Measurements from ENCODE around the gene METRN.

DNA sequence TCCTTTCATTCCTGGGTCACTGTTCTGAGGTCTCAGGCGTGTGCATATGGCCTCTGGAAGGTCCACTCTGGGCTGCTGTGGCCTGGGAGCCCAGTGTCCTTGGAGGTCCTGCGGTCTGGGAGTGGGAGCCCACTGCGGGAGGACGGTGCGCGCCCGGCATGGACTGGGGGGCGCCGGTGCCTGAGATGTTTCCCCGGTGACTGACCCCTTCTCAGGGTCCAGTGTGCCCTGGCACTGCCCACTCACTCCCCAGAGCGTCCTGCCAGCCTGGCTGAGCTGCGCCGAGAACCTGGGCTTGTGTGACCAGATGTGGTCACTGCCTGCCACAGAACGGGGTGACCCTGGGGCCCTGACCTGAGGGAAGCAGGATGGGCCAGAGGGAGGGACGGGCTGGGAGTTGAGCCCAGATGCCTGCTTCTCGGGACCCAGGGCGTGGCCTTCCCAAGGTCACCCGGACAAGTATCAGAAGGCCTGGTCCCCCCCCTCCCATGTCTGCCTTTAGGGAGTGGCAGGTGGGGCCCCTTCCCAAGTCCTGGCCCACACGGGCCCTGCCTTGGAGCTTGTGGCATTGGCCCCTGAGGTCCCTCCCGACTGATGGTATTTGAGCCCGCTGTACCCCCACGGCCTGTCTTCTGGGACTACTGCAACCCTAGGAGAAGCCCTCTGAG, 40.6 kb upstream of the METRN start:
- TF ChIP-seq SP1 (IDR thresholded peaks at IDR 0.05) (no peak), ELF4 (IDR thresholded peaks at IDR 0.05) (no peak), ARNT (IDR thresholded peaks at IDR 0.05) (no peak), FOXA1 (IDR thresholded peaks at IDR 0.05) (no peak), SUZ12 (IDR thresholded peaks at IDR 0.05) (no peak), CTBP1 (IDR thresholded peaks at IDR 0.05; ENCODE audit: borderline replicate concordance) (no peak), BHLHE40 (IDR thresholded peaks at IDR 0.05; ENCODE audit: borderline replicate concordance) (no peak), TARDBP (IDR thresholded peaks at IDR 0.05) (no peak), FOXM1 (IDR thresholded peaks at IDR 0.05; ENCODE audit: borderline replicate concordance) (no peak), HDGF (IDR thresholded peaks at IDR 0.05; ENCODE audit: borderline replicate concordance) (no peak), LEF1 (IDR thresholded peaks at IDR 0.05; ENCODE audit: borderline replicate concordance) (no peak)
- TF ChIP-seq, protein P1, sequence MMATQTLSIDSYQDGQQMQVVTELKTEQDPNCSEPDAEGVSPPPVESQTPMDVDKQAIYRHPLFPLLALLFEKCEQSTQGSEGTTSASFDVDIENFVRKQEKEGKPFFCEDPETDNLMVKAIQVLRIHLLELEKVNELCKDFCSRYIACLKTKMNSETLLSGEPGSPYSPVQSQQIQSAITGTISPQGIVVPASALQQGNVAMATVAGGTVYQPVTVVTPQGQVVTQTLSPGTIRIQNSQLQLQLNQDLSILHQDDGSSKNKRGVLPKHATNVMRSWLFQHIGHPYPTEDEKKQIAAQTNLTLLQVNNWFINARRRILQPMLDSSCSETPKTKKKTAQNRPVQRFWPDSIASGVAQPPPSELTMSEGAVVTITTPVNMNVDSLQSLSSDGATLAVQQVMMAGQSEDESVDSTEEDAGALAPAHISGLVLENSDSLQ (IDR thresholded peaks at IDR 0.05), result no peak

Measured in HEK293T (cell line).